ENCODE measurements around the gene SMCO4. TPM values are rescaled to one million over a fixed set of nuclear protein-coding genes. Genes with fewer than 3 reads are reported as not detected.

The SMCO4 gene
- total RNA-seq, 4 donors from 2014 or later: 6.7 to 71.1 (median 13.5) TPM

DNA sequence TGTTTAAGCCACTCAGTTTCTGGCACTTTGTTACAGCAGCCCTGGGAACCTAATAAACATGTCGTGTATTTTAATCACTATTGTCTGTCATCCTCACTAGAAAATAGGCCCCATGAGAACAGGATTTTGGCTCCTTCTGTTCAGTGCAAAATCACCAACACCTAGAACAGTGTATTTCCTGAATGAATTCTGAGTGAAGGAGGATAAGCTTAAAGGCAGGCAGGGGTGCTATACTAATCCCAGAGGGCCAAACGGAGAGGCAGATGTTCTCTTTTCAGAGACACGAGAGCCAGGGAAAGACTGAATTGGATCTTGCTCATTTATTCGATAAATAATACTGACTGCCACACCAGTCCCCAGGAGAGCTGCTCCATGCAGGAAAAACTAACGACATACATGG, 10.4 kb downstream of the SMCO4 start:
- TF ChIP-seq, protein P1, sequence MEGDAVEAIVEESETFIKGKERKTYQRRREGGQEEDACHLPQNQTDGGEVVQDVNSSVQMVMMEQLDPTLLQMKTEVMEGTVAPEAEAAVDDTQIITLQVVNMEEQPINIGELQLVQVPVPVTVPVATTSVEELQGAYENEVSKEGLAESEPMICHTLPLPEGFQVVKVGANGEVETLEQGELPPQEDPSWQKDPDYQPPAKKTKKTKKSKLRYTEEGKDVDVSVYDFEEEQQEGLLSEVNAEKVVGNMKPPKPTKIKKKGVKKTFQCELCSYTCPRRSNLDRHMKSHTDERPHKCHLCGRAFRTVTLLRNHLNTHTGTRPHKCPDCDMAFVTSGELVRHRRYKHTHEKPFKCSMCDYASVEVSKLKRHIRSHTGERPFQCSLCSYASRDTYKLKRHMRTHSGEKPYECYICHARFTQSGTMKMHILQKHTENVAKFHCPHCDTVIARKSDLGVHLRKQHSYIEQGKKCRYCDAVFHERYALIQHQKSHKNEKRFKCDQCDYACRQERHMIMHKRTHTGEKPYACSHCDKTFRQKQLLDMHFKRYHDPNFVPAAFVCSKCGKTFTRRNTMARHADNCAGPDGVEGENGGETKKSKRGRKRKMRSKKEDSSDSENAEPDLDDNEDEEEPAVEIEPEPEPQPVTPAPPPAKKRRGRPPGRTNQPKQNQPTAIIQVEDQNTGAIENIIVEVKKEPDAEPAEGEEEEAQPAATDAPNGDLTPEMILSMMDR (IDR thresholded peaks at IDR 0.05; ENCODE audit: low read depth): no peak

DNA sequence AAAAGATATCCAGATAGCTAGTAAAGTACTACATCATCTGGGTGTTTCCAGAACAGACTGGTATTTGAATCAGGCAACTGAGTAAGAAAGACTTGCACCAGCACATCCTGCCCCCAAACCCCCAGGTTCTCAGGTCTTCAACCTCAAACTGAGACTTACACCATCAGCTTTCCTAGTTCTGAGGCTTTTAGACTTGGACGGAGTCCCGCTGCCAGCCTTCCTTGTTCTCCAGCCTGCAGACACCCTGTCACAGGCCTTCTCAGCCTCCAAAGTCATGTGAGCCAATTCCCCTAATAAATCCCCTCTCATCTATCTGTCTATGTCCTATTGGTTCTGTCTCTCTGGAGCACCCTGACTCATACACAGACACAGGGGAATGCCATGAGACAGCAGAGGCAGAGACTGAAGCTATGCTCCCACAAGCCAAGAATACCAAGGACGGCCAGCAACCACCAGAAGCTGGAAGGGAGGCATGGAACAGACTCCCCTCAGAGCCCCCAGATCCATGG, 10.9 kb downstream of the SMCO4 start:
- TF ChIP-seq, protein P1 (IDR thresholded peaks at IDR 0.05; ENCODE audit: low read depth): no peak

DNA sequence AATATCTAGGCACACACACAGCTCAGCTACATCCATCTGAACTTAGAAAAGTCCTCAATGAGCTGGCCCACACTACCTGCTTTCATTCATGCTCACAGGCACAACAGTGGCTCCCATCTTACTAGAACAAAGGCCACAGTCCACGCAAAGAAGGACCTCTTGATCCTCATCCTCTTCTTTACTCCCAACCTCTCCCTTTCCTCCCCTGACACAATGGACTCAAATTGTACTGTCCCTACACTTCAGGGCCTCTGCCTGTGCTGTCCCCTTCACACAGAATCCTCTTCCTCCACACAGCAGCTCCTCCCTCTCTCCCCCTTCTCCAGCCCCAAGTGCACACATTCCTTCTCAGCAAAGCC, 12.7 kb downstream of the SMCO4 start:
- TF ChIP-seq, protein P1 (IDR thresholded peaks at IDR 0.05; ENCODE audit: low read depth): no peak

DNA sequence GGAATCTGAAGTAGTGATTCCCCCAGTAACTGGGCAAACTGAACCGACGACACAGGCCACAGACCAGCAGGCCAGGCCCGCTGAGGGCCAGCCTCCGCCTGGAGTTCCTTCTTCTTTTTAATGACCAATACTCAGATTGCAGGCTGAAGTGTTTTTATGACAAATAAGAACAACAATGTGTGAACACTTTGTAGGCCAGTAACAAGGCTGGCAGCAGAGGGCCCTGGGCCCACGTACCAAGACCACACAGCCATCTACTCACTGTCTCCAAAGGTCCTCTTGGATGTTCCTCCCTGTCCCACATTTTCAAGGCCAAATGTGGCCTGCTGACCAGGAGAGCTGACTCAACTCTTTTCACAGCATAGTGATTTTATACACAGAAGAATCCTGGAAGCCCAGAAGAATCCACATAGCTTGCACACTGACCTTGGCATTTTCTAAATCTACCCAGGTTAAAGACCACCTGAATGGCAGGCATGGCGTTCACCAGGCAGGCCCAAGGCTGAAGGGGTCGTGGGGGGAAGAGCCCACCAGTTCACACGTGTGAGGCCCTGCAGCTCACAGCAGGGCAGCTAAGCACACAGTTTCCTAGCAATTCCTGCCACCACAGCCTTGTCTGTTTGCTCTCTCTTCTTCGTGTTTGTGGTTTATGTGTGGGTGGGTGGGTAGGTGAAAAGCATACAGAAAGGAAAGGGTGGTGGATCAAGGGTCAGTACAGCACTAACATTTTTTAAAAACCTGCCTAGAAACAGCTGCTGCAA, 13.3 kb downstream of the SMCO4 start:
- TF ChIP-seq, protein P1 (IDR thresholded peaks at IDR 0.05; ENCODE audit: low read depth): no peak

DNA sequence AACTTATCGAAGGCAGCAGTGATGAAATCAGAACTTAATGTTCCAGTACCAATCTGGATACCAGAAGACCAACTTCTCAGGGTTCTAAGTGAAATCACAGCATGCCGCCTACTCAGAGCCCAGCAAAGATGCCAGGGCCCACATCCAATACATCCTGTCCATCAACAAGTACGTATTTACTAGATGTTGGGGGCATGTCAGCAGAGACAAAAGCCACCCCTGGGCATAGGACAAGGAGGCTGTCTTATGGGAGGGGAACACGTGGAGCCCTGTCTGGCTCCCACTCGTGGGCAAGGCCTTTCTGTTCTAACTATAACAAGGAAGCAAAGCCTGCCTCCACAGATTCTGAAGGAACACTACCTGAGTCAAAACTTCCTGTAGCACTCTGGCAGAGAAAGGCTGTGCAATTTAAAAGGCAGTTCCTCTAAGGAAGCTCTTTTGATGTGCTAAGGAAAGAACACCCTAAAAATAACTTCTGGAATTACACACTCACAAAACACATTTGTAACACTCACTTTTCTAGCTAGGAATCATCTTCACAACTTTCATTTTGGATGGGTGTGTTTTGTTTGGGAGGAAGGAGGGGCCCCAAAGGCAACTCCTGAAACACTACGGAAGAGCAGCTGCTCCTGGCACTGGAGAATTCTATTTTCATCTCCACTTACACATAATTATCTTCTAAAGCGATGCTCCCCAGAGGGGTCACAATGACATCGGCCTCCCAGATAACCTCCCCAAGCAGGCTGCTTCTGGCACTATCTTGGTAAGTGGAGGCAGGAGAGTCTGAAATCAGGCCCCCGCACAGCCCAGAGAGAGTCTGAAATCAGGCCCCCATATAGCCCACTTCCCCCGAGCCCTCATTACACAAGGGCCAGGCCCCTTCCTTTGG, 14.2 kb downstream of the SMCO4 start:
- TF ChIP-seq, protein P1 (IDR thresholded peaks at IDR 0.05; ENCODE audit: low read depth): no peak

DNA sequence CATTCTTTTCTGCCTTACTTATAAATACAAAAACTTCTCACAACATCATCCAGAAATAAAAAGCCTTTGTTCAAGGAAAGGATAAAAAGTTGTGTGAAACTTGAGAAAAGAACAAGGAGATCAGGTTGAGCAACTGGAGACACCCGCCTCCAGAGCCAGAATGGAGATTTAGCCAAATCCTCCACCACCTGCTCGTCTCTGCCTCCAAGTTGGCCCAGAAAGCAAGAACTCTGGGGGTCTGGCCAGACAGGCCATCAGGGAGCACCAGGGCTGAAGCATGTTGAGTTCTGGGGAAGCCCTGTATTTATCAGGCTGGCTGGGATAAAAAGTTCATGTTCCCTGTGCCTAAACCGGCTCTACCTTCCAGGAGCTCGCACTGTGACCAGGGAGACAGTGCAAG, 14.9 kb downstream of the SMCO4 start:
- TF ChIP-seq, protein P1 (IDR thresholded peaks at IDR 0.05; ENCODE audit: low read depth): no peak

Data from subcutaneous adipose tissue (tissue), 4 donors.